HG02870 (cell line): ENCODE results near the gene SYCP2.

Experiments used
- ATAC-seq: cut with Tn5 transposase; IDR thresholded peaks from one replicate; pipeline ENCODE4 v1.9.1; 2021; ENCODE audit warnings: mild to moderate bottlenecking, moderate library complexity; ENCODE audit not compliant: unreplicated experiment

The SYCP2 gene

GRCh38 chr20:59824711-59825562, 108.5 kb downstream of the SYCP2 start:
- ATAC-seq, result no peak

- ATAC-seq, result no peak
Observed at GRCh38 chr20:59823491-59824259, 109.8 kb downstream of the SYCP2 start.

GRCh38 chr20:59823030-59823423, 110.4 kb downstream of the SYCP2 start:
- ATAC-seq, result no peak

- ATAC-seq, result no peak
Observed at GRCh38 chr20:59822291-59823029, 111.0 kb downstream of the SYCP2 start.

- no peak for ATAC-seq
Observed at GRCh38 chr20:59821788-59822187, 111.6 kb downstream of the SYCP2 start.

- no peak for ATAC-seq
Observed at GRCh38 chr20:59821201-59821600, 112.2 kb downstream of the SYCP2 start.

- no peak for ATAC-seq
Observed at GRCh38 chr20:59820204-59821041, 113.0 kb downstream of the SYCP2 start.

GRCh38 chr20:59819496-59820203, 113.8 kb downstream of the SYCP2 start:
- no peak for ATAC-seq

GRCh38 chr20:59818911-59819310, 114.5 kb downstream of the SYCP2 start:
- ATAC-seq, result no peak

GRCh38 chr20:59817846-59818615, 115.4 kb downstream of the SYCP2 start:
- no peak for ATAC-seq

GRCh38 chr20:59817406-59817805, 116.0 kb downstream of the SYCP2 start:
- no peak for ATAC-seq

GRCh38 chr20:59816146-59816738, 117.2 kb downstream of the SYCP2 start:
- no peak for ATAC-seq

GRCh38 chr20:59814840-59815340, 118.5 kb downstream of the SYCP2 start:
- ATAC-seq, result no peak

- ATAC-seq, result no peak
Observed at GRCh38 chr20:59813948-59814839, 119.2 kb downstream of the SYCP2 start.
